ENCODE data around the gene TMEM131. TPM values are rescaled to one million over a fixed set of nuclear protein-coding genes. Genes with fewer than 3 reads are reported as not detected.

Gene TMEM131
- total and polyA plus RNA-seq, 2 of the 8 experiments (the other 6 are each of a cell fraction or from before 2014, with no cell fraction given) = 9.7 to 22.9 TPM

- Histone ChIP-seq H3K18ac (ENCODE audit: extremely low read depth, low read length) (no peak overlapping the region), H3K27me3 (replicated peaks in 1 of 4; ENCODE audit: control insufficient read depth in 3 of 4, extremely low read depth in 1 of 4, insufficient read depth in 3 of 4, low read length in 3 of 4) (no peaks in the 10 kb centered on the region), H2BK12ac (ENCODE audit: low read depth, low read length) (no peak overlapping the region), H3K9me3 (ENCODE audit: insufficient read depth in 2 of 2, low read depth in 1 of 2, low read length in 1 of 2) (no peaks in the 10 kb centered on the region), H2AFZ (ENCODE audit: low read length) (no peak overlapping the region), H2BK5ac (ENCODE audit: low read depth, low read length) (no peak overlapping the region), H3K79me1 (ENCODE audit: low read depth, low read length) (no peaks in the 10 kb centered on the region; the same call in 1 of the 2 replicates), H2BK15ac (ENCODE audit: low read length) (no peak overlapping the region), H2AK5ac (ENCODE audit: low read depth, low read length) (no peak overlapping the region), H3K9ac (replicated peaks in 1 of 4; ENCODE audit: extremely low read depth in 1 of 4, low read depth in 3 of 4, low read length in 3 of 4) (no peak overlapping the region), H3K23ac (ENCODE audit: insufficient read length) (no peak overlapping the region), H4K20me1 (replicated peaks in 1 of 2; ENCODE audit: control insufficient read depth in 1 of 2, insufficient read depth in 2 of 2, low read length in 2 of 2) (peaks cover 0 to 2% of the 10 kb centered on the region in 2 experiments), H3K4ac (replicated peaks; ENCODE audit: insufficient read length, low read depth, low read length) (no peak overlapping the region), H3K14ac (ENCODE audit: insufficient read length) (no peak overlapping the region), H3K56ac (replicated peaks; ENCODE audit: insufficient read length, low read depth, low read length) (no peak overlapping the region), H2BK120ac (replicated peaks; ENCODE audit: low read depth, low read length) (no peak overlapping the region), H4K5ac (ENCODE audit: insufficient read length, low read depth, low read length) (no peak overlapping the region), H3K36me3 (ENCODE audit: control insufficient read depth in 2 of 4, insufficient read depth in 4 of 4, low read length in 3 of 4) (peaks cover 0 to 11% (median 1%) of the 10 kb centered on the region in 4 experiments; a peak in 4 of 8 replicates), H3K23me2 (ENCODE audit: low read depth, low read length) (no peaks in the 10 kb centered on the region), H3K4me3 (ENCODE audit: extremely low read depth in 1 of 4, insufficient read depth in 2 of 4, low read depth in 3 of 4, low read length in 4 of 4) (no peak overlapping the region), H3K4me1 (replicated peaks in 1 of 4; ENCODE audit: control insufficient read depth in 3 of 4, insufficient read depth in 4 of 4, low read length in 3 of 4) (peaks cover 0 to 13% (median 0%) of the 10 kb centered on the region in 4 experiments; a peak in 3 of 7 replicates), H3K27ac (ENCODE audit: low read depth, low read length) (no peak overlapping the region), H2BK20ac (ENCODE audit: low read length) (no peak overlapping the region), H4K91ac (replicated peaks; ENCODE audit: insufficient read length, low read length) (no peak overlapping the region), H3K4me2 (ENCODE audit: insufficient read depth in 1 of 2, low read depth in 2 of 2, low read length in 2 of 2) (no peak overlapping the region), H4K8ac (ENCODE audit: extremely low read depth, insufficient read depth, low read length) (no peak overlapping the region), H3K79me2 (ENCODE audit: control insufficient read depth in 1 of 2, insufficient read depth in 2 of 2, low read length in 2 of 2) (no peaks in the 10 kb centered on the region)
- POLR2A ChIA-PET (ENCODE audit: partially characterized antibody) = no interaction called here
- TF ChIP-seq KDM4A (IDR thresholded peaks at IDR 0.05; ENCODE audit: low read depth, low read length, severe bottlenecking) = no peak
- TF ChIP-seq TAF7 (optimal IDR thresholded peaks at IDR 0.05; ENCODE audit: borderline replicate concordance, low read depth, low read length) = no peak
- TF ChIP-seq SP4 (IDR thresholded peaks at IDR 0.05; ENCODE audit: low read length) = no peak
- TF ChIP-seq JUND (IDR thresholded peaks at IDR 0.05; ENCODE audit: low read length) = no peak
- no peak for TF ChIP-seq FOSL1 (IDR thresholded peaks at IDR 0.05; ENCODE audit: insufficient read depth, low read depth, low read length)
- no peak for TF ChIP-seq SP1 (IDR thresholded peaks at IDR 0.05; ENCODE audit: low read depth, low read length)
- TF ChIP-seq SIX5 (IDR thresholded peaks at IDR 0.05; ENCODE audit: low read depth, low read length) = no peak
- TF ChIP-seq EP300 (IDR thresholded peaks at IDR 0.05; ENCODE audit: borderline replicate concordance in 1 of 2, low read depth in 2 of 2, low read length in 2 of 2) = no peak
- no peak for TF ChIP-seq RFX5 (IDR thresholded peaks at IDR 0.05; ENCODE audit: borderline replicate concordance, low read depth, low read length)
- TF ChIP-seq CEBPB (IDR thresholded peaks at IDR 0.05; ENCODE audit: low read depth, low read length) = no peak
- no peak for TF ChIP-seq TBP (IDR thresholded peaks at IDR 0.05; ENCODE audit: low read depth, low read length)
- TF ChIP-seq NRF1 (IDR thresholded peaks at IDR 0.05; ENCODE audit: low read depth, low read length) = no peak
- no peak for TF ChIP-seq CBX5 (IDR thresholded peaks at IDR 0.05; ENCODE audit: low read depth, low read length)
- 88% methylated on average over 5 of the region's 5 CpGs; no CpG with 5 or more reads in 1 of the 2 experiments for whole genome bisulfite sequencing, 2 experiments (ENCODE audit: extremely low coverage in 1 of 2, insufficient coverage in 1 of 2, insufficient read length in 1 of 2, insufficient replicate concordance in 2 of 2, low coverage in 1 of 2, low lambda C conversion rate in 2 of 2, missing lambda C conversion rate in 1 of 2)
- FAIRE-seq (no peak), DNase-seq (ENCODE audit: low read depth in 1 of 2, low spot score in 2 of 2) (no peak)
- CTCF ChIA-PET (ENCODE audit: partially characterized antibody) = interaction anchor here (0.6 to 3.2 kb wide), 10 partner anchors 11 to 306 kb away, joined by 3 to 17 read pairs (median 4); no protein-coding TSS in a partner anchor
Observed at GRCh38 chr2:97766567-97766966, 229.2 kb downstream of the TMEM131 start.

Data from H1 (cell line).